DOHH2 (cell line): ENCODE data around the gene CYP11A1.

Experiments
- H3F3A ChIP-seq: fragments of 200-600 bp; sonication (generic), shearing (Covaris generic); 2 replicates; pipeline ENCODE4 v1.6.0; 2016; ENCODE audit warnings: antibody characterized with exemption, mild to moderate bottlenecking; ENCODE audit not compliant: control insufficient read depth, insufficient read depth
- H3K27ac ChIP-seq: fragments of 200-600 bp; sonication (generic); 2 replicates; pipeline ENCODE4 v1.5.1; 2014; ENCODE audit warnings: low read depth, mild to moderate bottlenecking, low read length, moderate library complexity
- H3K27me3 ChIP-seq: fragments of 200-600 bp; sonication (generic); 2 replicates; pipeline ENCODE4 v1.6.1; 2014; ENCODE audit warnings: mild to moderate bottlenecking, low read length, mixed read lengths; ENCODE audit not compliant: control insufficient read depth
- H3K36me3 ChIP-seq: fragments of 200-600 bp; sonication (generic); 2 replicates; pipeline ENCODE4 v1.6.1; 2014; ENCODE audit warnings: mild to moderate bottlenecking, low read length, moderate library complexity, mixed read lengths; ENCODE audit not compliant: control insufficient read depth
- H3K4me1 ChIP-seq: fragments of 200-600 bp; sonication (generic); 2 replicates; pipeline ENCODE4 v1.6.1; 2014; ENCODE audit warnings: mild to moderate bottlenecking, low read length, mixed read lengths; ENCODE audit not compliant: control insufficient read depth
- H3K4me2 ChIP-seq: fragments of 200-600 bp; sonication (generic); 2 replicates; pipeline ENCODE4 v1.6.0; 2014; ENCODE audit warnings: mild to moderate bottlenecking, low read length, moderate library complexity
- H3K4me3 ChIP-seq: fragments of 200-600 bp; sonication (generic); 2 replicates; pipeline ENCODE4 v1.5.1; 2014; ENCODE audit warnings: mild to moderate bottlenecking, low read length, mixed read lengths
- H3K79me2 ChIP-seq: fragments of 200-600 bp; sonication (generic); 2 replicates; pipeline ENCODE4 v1.6.1; 2014; ENCODE audit warnings: mild to moderate bottlenecking, low read length, mixed read lengths; ENCODE audit not compliant: control insufficient read depth
- H3K9me2 ChIP-seq: fragments of 200-600 bp; sonication (generic); replicated peaks from 2 replicates; pipeline ENCODE4 v1.6.1; 2014; ENCODE audit warnings: mild to moderate bottlenecking, low read length, mixed read lengths; ENCODE audit not compliant: control insufficient read depth
- H3K9me3 ChIP-seq: fragments of 200-600 bp; sonication (generic); 2 replicates; pipeline ENCODE4 v1.6.1; 2014; ENCODE audit warnings: antibody characterized with exemption, low read length, mixed read lengths; ENCODE audit not compliant: control insufficient read depth, insufficient read depth
- H4K20me1 ChIP-seq: fragments of 200-600 bp; sonication (generic); 2 replicates; pipeline ENCODE4 v1.6.0; 2014; ENCODE audit warnings: low read depth, mild to moderate bottlenecking, antibody characterized with exemption, low read length, moderate library complexity; ENCODE audit not compliant: control insufficient read depth, insufficient read depth
- CTCF ChIP-seq: fragments of 200-600 bp; sonication (generic); IDR thresholded peaks from one replicate; pipeline ENCODE4 v1.5.1; 2014; ENCODE audit warnings: antibody characterized with exemption, mild to moderate bottlenecking, low read depth, low read length; ENCODE audit not compliant: poor library complexity, severe bottlenecking
- EZH2phosphoT487 ChIP-seq: fragments of 200-600 bp; sonication (generic); IDR thresholded peaks from 2 replicates; pipeline ENCODE4 v1.6.1; 2017; ENCODE audit warnings: borderline replicate concordance, mild to moderate bottlenecking, antibody characterized with exemption, low read length, moderate library complexity, mixed read lengths

Gene CYP11A1

DNA sequence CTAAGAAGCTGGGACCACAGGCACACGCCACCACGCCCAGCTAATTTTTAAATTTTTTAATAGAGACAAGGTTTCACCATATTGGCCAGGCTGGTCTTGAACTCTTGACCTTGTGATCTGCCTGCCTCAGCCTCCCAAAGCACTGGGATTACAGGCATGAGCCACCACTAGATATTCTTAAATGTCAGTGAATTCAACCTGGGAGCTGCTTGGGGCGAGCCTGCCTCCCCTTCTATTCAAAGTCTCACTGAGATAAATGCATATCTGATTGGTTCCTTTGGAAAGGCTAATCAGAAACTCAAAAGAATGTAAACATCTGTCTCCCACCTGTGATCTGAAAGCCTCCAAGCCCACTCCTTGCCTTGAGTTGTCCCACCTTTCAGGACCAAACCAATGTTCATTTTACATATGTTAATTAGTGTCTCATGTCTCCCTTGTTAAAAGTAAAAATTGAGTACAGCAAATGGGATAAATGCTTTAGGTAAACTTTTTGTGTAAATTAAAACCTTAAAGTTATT is 15.0 kb downstream of the CYP11A1 start:
- Histone ChIP-seq H3K4me3 (no peak overlapping the region), H3K79me2 (no peaks in the 10 kb centered on the region)
- no peak for TF ChIP-seq EZH2phosphoT487
- TF ChIP-seq CTCF = no peak

DNA sequence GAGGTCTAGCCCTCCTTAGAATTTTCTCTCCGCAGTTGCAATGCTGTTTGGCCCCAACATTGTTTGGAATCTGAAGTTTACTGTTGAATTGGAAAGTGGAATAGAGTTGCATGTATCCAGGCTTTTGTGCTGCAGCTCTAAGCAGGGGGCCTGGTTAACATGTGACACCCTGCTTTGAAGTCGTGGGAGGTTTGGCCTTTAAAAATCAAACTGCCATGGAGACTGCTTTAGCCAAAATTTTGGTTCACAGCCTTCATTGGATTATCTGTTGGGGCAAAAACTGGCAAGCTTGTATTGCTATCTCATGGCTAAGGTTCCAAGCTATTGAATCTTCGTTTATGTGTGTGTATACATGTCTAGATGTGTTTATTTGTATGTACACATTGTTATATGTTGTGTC is 15.8 kb downstream of the CYP11A1 start:
- no peaks in the 10 kb centered on the region for H3F3A ChIP-seq
- H3K79me2 ChIP-seq = no peaks in the 10 kb centered on the region
- H3K27ac ChIP-seq = no peak overlapping the region
- no peaks in the 10 kb centered on the region; the same call in 1 of the 2 replicates for H3K9me3 ChIP-seq
- H3K27me3 ChIP-seq = 0 out of 2 replicates have a peak, but pooled peaks cover 4% of the 10 kb centered on the region
- no peaks in the 10 kb centered on the region for H3K36me3 ChIP-seq
- H3K9me2 ChIP-seq = no peaks in the 10 kb centered on the region
- H3K4me3 ChIP-seq = no peak overlapping the region
- no peaks in the 10 kb centered on the region for H4K20me1 ChIP-seq
- TF ChIP-seq EZH2phosphoT487 (no peak), CTCF (no peak)
- H3K4me2 ChIP-seq = no peak overlapping the region
- no peaks in the 10 kb centered on the region for H3K4me1 ChIP-seq

More for the DNA sequence above, 15.0 kb downstream of the CYP11A1 start:
- no peak overlapping the region for H3K27ac ChIP-seq
- H3K36me3 ChIP-seq = no peaks in the 10 kb centered on the region
- no peaks in the 10 kb centered on the region for H3K4me1 ChIP-seq
- H3K4me2 ChIP-seq = no peak overlapping the region
- H4K20me1 ChIP-seq = no peaks in the 10 kb centered on the region
- H3K27me3 ChIP-seq = 0 out of 2 replicates have a peak, but pooled peaks cover 4% of the 10 kb centered on the region
- no peaks in the 10 kb centered on the region for H3F3A ChIP-seq
- no peaks in the 10 kb centered on the region; the same call in 1 of the 2 replicates for H3K9me3 ChIP-seq
- no peaks in the 10 kb centered on the region for H3K9me2 ChIP-seq

- H3K4me1 ChIP-seq = no peaks in the 10 kb centered on the region
- H3F3A ChIP-seq = no peaks in the 10 kb centered on the region
- TF ChIP-seq CTCF (no peak), EZH2phosphoT487 (no peak)
- no peak overlapping the region for H3K4me2 ChIP-seq
- H3K4me3 ChIP-seq = no peak overlapping the region
- no peaks in the 10 kb centered on the region for H3K9me2 ChIP-seq
- no peaks in the 10 kb centered on the region for H3K36me3 ChIP-seq
- no peak overlapping the region for H3K27ac ChIP-seq
- H3K9me3 ChIP-seq = no peaks in the 10 kb centered on the region; the same call in 1 of the 2 replicates
- H3K27me3 ChIP-seq = 0 out of 2 replicates have a peak, but pooled peaks cover 4% of the 10 kb centered on the region
- no peaks in the 10 kb centered on the region for H3K79me2 ChIP-seq
- H4K20me1 ChIP-seq = no peaks in the 10 kb centered on the region
Measured at GRCh38 chr15:74350295-74351275, 16.9 kb downstream of the CYP11A1 start.
